K562 (cell line): Measurements from ENCODE around the gene ABCA10. TPM values are rescaled to one million over a fixed set of nuclear protein-coding genes. Genes with fewer than 3 reads are reported as not detected.

Source experiments
- ARID3B ChIP-seq: fragments of 250-450 bp; sonication (Bioruptor Pico); IDR thresholded peaks from 2 replicates; pipeline ENCODE4 v1.4.0; 2020; ENCODE audit warnings: borderline replicate concordance
- ATF7 ChIP-seq: fragments of 450-650 bp; IDR thresholded peaks from 2 replicates; pipeline ENCODE4 v1.7.1; 2014; ENCODE audit warnings: mild to moderate bottlenecking, moderate library complexity
- EGR1 ChIP-seq: fragments of 450-650 bp; conservative IDR thresholded peaks from 2 replicates; pipeline ENCODE4 v1.6.1; 2017; ENCODE audit warnings: mild to moderate bottlenecking
- ERF ChIP-seq: fragments of 450-650 bp; formaldehyde crosslinking; IDR thresholded peaks from 2 replicates; pipeline ENCODE4 v1.4.0; 2020; ENCODE audit warnings: mild to moderate bottlenecking, mixed read lengths
- FOXA3 ChIP-seq, 2 experiments: fragments of 450-650 bp in 1 of 2; sonication (generic) in 1 of 2; formaldehyde crosslinking; IDR thresholded peaks in 1 of 2; conservative IDR thresholded peaks in 1 of 2; 2 replicates each; pipeline versions ENCODE4 v1.4.0 to v1.8.0; 2020 to 2022; ENCODE audit warnings: mild to moderate bottlenecking in 2 of 2, missing genetic modification reagents in 1 of 2
- FOXM1 ChIP-seq, 2 experiments: fragments of 450-650 bp in 1 of 2; sonication (generic) in 1 of 2; formaldehyde crosslinking in 1 of 2; IDR thresholded peaks; 2 replicates each; pipeline versions ENCODE4 v1.6.1 to v1.9.0; 2017 to 2022; ENCODE audit warnings: low read depth in 2 of 2, mild to moderate bottlenecking in 2 of 2, missing genetic modification reagents in 1 of 2, moderate library complexity in 1 of 2
- GATAD2B ChIP-seq: fragments of 450-650 bp; IDR thresholded peaks from 2 replicates; pipeline ENCODE4 v1.6.1; 2017; ENCODE audit warnings: mild to moderate bottlenecking, borderline replicate concordance
- HMG20B ChIP-seq: fragments of 250-450 bp; sonication (Bioruptor Pico); IDR thresholded peaks from 2 replicates; pipeline ENCODE4 v1.5.0; 2021; ENCODE audit warnings: mild to moderate bottlenecking
- HMGN3 ChIP-seq: IDR thresholded peaks from 2 replicates; pipeline ENCODE4 v1.6.1; 2011; ENCODE audit warnings: borderline replicate concordance, low read depth, mild to moderate bottlenecking, mixed read lengths, low read length; ENCODE audit not compliant: insufficient read length; ENCODE audit errors: extremely low read depth
- MYC ChIP-seq, 2 experiments: fragments of 250-450 bp in 1 of 2; sonication (Bioruptor Pico) in 1 of 2; IDR thresholded peaks; 2 replicates each; pipeline versions ENCODE4 v1.5.1 to v1.6.1; 2012 to 2021; ENCODE audit warnings: low read depth in 2 of 2, borderline replicate concordance in 1 of 2, improper control_type of control experiment in 1 of 2, low read length in 1 of 2, mild to moderate bottlenecking in 1 of 2, moderate library complexity in 1 of 2
- NCOR1 ChIP-seq: fragments of 450-650 bp; IDR thresholded peaks from 2 replicates; pipeline ENCODE4 v1.6.1; 2016; ENCODE audit warnings: mild to moderate bottlenecking, moderate library complexity
- POLR2G ChIP-seq: fragments of 200-400 bp; formaldehyde crosslinking; IDR thresholded peaks from 2 replicates; pipeline ENCODE4 v1.6.1; 2017; ENCODE audit warnings: low read depth, mild to moderate bottlenecking, antibody characterized with exemption, low read length, moderate library complexity
- RCOR1 ChIP-seq, 2 experiments: IDR thresholded peaks; 2 replicates each; pipeline ENCODE4 v1.6.1; 2012; ENCODE audit warnings: low read depth in 2 of 2, low read length in 2 of 2, borderline replicate concordance in 1 of 2, improper control_type of control experiment in 1 of 2
- SPI1 ChIP-seq: IDR thresholded peaks from 2 replicates; pipeline ENCODE4 v1.6.1; 2011; ENCODE audit warnings: low read depth, low read length, control low read depth, borderline replicate concordance
- SRF ChIP-seq, 2 experiments: fragments of 250-450, 450-650 bp in 1 of 2; sonication (Bioruptor Pico) in 1 of 2; sonication (generic) in 1 of 2; formaldehyde crosslinking; IDR thresholded peaks; 2 replicates each; pipeline versions ENCODE4 v1.5.0 to v1.5.1; 2020 to 2022; ENCODE audit warnings: mild to moderate bottlenecking in 1 of 2, missing genetic modification reagents in 1 of 2
- STAT5A ChIP-seq: IDR thresholded peaks from 2 replicates; pipeline ENCODE4 v1.6.1; 2012; ENCODE audit warnings: low read length, inconsistent platforms, borderline replicate concordance
- TAF15 ChIP-seq: fragments of 200-400 bp; formaldehyde crosslinking; IDR thresholded peaks from 2 replicates; pipeline ENCODE4 v1.6.1; 2017; ENCODE audit warnings: mild to moderate bottlenecking, low read depth, low read length, moderate library complexity
- TAL1 ChIP-seq: fragments of 450-650 bp; IDR thresholded peaks from 2 replicates; pipeline ENCODE4 v1.6.1; 2016; ENCODE audit warnings: mild to moderate bottlenecking
- TOE1 ChIP-seq, 2 experiments: fragments of 450-650 bp in 1 of 2; sonication (generic) in 1 of 2; formaldehyde crosslinking in 1 of 2; IDR thresholded peaks; 2 replicates each; pipeline versions ENCODE4 v1.7.1 to v1.8.0; 2016 to 2022; ENCODE audit warnings: borderline replicate concordance in 2 of 2, mild to moderate bottlenecking in 2 of 2, antibody characterized with exemption in 1 of 2, inconsistent platforms in 1 of 2, low read depth in 1 of 2, missing genetic modification reagents in 1 of 2, moderate library complexity in 1 of 2
- TRIM24 ChIP-seq, 2 experiments: fragments of 450-650 bp; IDR thresholded peaks; 2 replicates each; pipeline ENCODE4 v1.6.1; 2016
- ZFPM2 ChIP-seq: fragments of 250-450 bp; sonication (Bioruptor Pico); IDR thresholded peaks from 2 replicates; pipeline ENCODE4 v1.5.1; 2022; ENCODE audit warnings: mild to moderate bottlenecking
- ZNF280A ChIP-seq: fragments of 450-650 bp; IDR thresholded peaks from 2 replicates; pipeline ENCODE4 v1.6.1; 2018; ENCODE audit warnings: mild to moderate bottlenecking, low read depth; ENCODE audit not compliant: partially characterized antibody
- ZNF347 ChIP-seq: fragments of 450-650 bp; formaldehyde crosslinking; IDR thresholded peaks from 2 replicates; pipeline ENCODE4 v1.4.0; 2020; ENCODE audit warnings: low read depth, mild to moderate bottlenecking, moderate library complexity
- ZNF584 ChIP-seq: fragments of 200-800 bp; sonication (Bioruptor generic); IDR thresholded peaks from 2 replicates; pipeline ENCODE4 v1.6.1; 2016; ENCODE audit warnings: low read depth, mild to moderate bottlenecking, missing genetic modification characterization, missing compliant biosample characterization
- ZNF77 ChIP-seq: fragments of 250-450 bp; sonication (Bioruptor Pico); IDR thresholded peaks from 2 replicates; pipeline ENCODE4 v1.5.0; 2020
- polyA plus RNA-seq, 8 experiments: library from polyadenylated mRNA; depleted of rRNA in 4 of 8; stranded (reverse) in 5 of 8; unstranded in 3 of 8; fragments of >200 nt; fragmentation: Nextera tagmentation in 2 of 8; fragmentation: Illumina TruSeq in 1 of 8; extraction: Ambion mirVana in 2 of 8; extraction: Trizol in 1 of 8; gene quantifications; 2 replicates each; pipeline versions ENCODE4 v1.2.1 to v1.2.3, GENCODE V29; 2011 to 2014; ENCODE audit warnings: inconsistent platforms in 1 of 8, missing spikeins in 1 of 8
- total RNA-seq, 7 experiments: library from RNA; depleted of rRNA in 6 of 7; stranded (reverse); fragments of >200 nt in 6 of 7; fragmentation: Illumina TruSeq in 2 of 7; extraction: Trizol in 2 of 7; gene quantifications; 2 replicates each; pipeline versions ENCODE4 v1.2.1 to v1.2.3, GENCODE V29; 2011 to 2021; ENCODE audit warnings: low replicate concordance in 1 of 7
- TF ChIP-seq, protein P1 (sequence below): fragments of 250-450 bp; sonication (Bioruptor Pico); IDR thresholded peaks from 2 replicates; pipeline ENCODE4 v1.6.1; 2021; ENCODE audit warnings: mild to moderate bottlenecking

ABCA10 gene
- total and polyA plus RNA-seq, 9 of the 15 experiments (the other 6 are each of a cell fraction or from before 2014, with no cell fraction given): 0.04 to 0.45 (median 0.15) TPM; not detected in 1

DNA sequence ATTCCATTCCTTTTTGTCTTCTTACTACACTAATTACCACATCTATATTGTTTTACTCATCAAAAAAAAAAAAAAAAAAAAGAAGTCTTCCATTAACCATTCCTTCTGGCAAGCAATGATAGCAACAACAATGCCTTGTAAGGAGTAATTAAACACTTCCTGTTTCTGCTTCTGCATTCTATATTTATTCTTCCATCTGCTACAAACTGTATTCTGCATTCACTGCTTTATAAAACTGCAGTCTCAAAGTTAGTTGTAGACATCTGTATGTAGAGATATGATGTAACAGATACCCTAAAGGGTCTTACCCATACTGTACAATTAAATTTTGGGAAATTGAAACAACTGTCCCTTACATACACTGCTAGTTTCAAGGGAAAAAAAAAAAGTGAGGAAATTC lies 58.2 kb downstream of the ABCA10 start (continued):
- TF ChIP-seq NCOR1 (no peak), POLR2G (no peak), RCOR1 (IDR thresholded peaks at IDR 0.05; ENCODE audit: borderline replicate concordance in 1 of 2, low read depth in 2 of 2, low read length in 2 of 2) (no peak), TAF15 (no peak), MYC (IDR thresholded peaks at IDR 0.05; ENCODE audit: low read depth, low read length) (no peak), MYC (CRISPR knock-in tag; IDR thresholded peaks at IDR 0.05; ENCODE audit: borderline replicate concordance, low read depth) (no peak), SRF (CRISPR knock-in tag; IDR thresholded peaks at IDR 0.05) (peak in 1 of 2 experiments; percentile 78; a peak in 2 of 4 replicates), TAL1 (peak; percentile 67), TRIM24 (IDR thresholded peaks at IDR 0.05) (peak; percentile 52 to 57; a peak in 2 of 4 replicates), ATF7 (no peak), ZNF584 (no peak), SPI1 (peak; percentile 93), TOE1 (IDR thresholded peaks at IDR 0.05; ENCODE audit: borderline replicate concordance) (no peak), TOE1 (CRISPR knock-in tag; IDR thresholded peaks at IDR 0.05; ENCODE audit: borderline replicate concordance, low read depth) (no peak), ERF (CRISPR knock-in tag) (no peak), HMGN3 (no peak), ZNF280A (no peak), FOXM1 (IDR thresholded peaks at IDR 0.05; ENCODE audit: low read depth) (no peak), FOXM1 (CRISPR knock-in tag; IDR thresholded peaks at IDR 0.05; ENCODE audit: low read depth) (no peak), STAT5A (no peak), HMG20B (CRISPR knock-in tag) (no peak), FOXA3 (CRISPR knock-in tag; conservative IDR thresholded peaks at IDR 0.05 in 1 of 2, IDR thresholded peaks at IDR 0.05 in 1 of 2) (no peak), ZNF347 (no peak), ZFPM2 (CRISPR knock-in tag) (no peak), ZNF77 (CRISPR knock-in tag) (no peak), EGR1 (no peak), ARID3B (CRISPR knock-in tag) (no peak), GATAD2B (no peak)
- TF ChIP-seq, protein P1, sequence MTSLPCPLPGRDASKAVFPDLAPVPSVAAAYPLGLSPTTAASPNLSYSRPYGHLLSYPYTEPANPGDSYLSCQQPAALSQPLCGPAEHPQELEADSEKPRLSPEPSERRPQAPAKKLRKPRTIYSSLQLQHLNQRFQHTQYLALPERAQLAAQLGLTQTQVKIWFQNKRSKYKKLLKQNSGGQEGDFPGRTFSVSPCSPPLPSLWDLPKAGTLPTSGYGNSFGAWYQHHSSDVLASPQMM (CRISPR knock-in tag): no peak
